Thoracic aorta (tissue), 2 donors: ENCODE results near the gene CDH26. TPM values are rescaled to one million over a fixed set of nuclear protein-coding genes. Genes with fewer than 3 reads are reported as not detected.

Experiments
- ATAC-seq: fragments of 150-250 bp; one replicate; pipeline ENCODE4 v1.8.0; 2017; ENCODE audit warnings: low read depth; ENCODE audit not compliant: insufficient number of reproducible peaks, low FRiP score
- DNase-seq: peaks from one replicate; pipeline ENCODE4 v3.0.0-alpha.2; 2020; ENCODE audit warnings: low spot score
- H3K27ac ChIP-seq, 2 donors: fragments of 200-600 bp; sonication (generic); 1 replicate in 1 of 2; 2 replicates in 1 of 2; pipeline ENCODE4 v1.5.1; 2016; ENCODE audit warnings: mild to moderate bottlenecking in 2 of 2, moderate library complexity in 2 of 2
- H3K27me3 ChIP-seq: fragments of 200-600 bp; sonication (generic); replicated peaks from 2 replicates; pipeline ENCODE4 v1.6.0; 2016; ENCODE audit warnings: mild to moderate bottlenecking; ENCODE audit not compliant: insufficient read depth
- H3K36me3 ChIP-seq: fragments of 200-600 bp; sonication (generic); one replicate; pipeline ENCODE4 v1.5.1; 2016
- H3K4me1 ChIP-seq, 2 donors: fragments of 200-600 bp; sonication (generic); 1 replicate in 1 of 2; 2 replicates in 1 of 2; pipeline versions ENCODE4 v1.5.1 to v1.6.0; 2016; ENCODE audit warnings: low read depth in 2 of 2, mild to moderate bottlenecking in 1 of 2; ENCODE audit not compliant: control insufficient read depth in 1 of 2
- H3K4me3 ChIP-seq: fragments of 200-600 bp; sonication (generic); 2 replicates; pipeline ENCODE4 v1.5.1; 2016; ENCODE audit warnings: mild to moderate bottlenecking
- H3K9me3 ChIP-seq: fragments of 200-600 bp; sonication (generic); 2 replicates; pipeline ENCODE4 v1.5.1; 2016
- total RNA-seq, 2 donors: library from RNA; depleted of rRNA; stranded (reverse); fragments of >200 nt; gene quantifications; one replicate each; pipeline versions ENCODE4 v1.1.0 to v1.2.3, GENCODE V29; 2016
- TF ChIP-seq, protein P1 (sequence below): fragments of 200-600 bp; sonication (generic); IDR thresholded peaks from one replicate; pipeline ENCODE4 v1.5.1; 2019; ENCODE audit warnings: antibody characterized with exemption

CDH26 gene
- total RNA-seq, 2 donors from 2014 or later: 2.3 to 2.5 TPM

DNA sequence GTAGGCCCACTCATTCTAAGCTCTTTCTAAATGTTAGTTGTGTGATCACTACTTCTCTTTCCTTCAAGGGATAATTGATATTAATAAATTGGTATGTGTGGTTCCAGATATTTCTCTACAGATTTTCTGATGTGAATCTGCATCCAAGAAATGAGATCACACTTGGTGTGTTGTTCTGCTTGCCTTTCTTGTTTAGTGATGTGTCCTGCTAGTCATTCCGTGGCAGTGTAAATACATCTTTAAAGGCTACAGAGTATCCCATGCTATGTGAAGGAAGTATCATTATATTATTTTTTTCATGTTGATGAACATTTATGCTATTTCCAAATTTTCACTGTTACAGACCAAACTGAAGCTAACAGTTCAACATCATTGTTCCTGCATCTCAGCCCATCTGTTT, 13.2 kb downstream of the CDH26 start:
- no peak for ATAC-seq
- TF ChIP-seq, protein P1, sequence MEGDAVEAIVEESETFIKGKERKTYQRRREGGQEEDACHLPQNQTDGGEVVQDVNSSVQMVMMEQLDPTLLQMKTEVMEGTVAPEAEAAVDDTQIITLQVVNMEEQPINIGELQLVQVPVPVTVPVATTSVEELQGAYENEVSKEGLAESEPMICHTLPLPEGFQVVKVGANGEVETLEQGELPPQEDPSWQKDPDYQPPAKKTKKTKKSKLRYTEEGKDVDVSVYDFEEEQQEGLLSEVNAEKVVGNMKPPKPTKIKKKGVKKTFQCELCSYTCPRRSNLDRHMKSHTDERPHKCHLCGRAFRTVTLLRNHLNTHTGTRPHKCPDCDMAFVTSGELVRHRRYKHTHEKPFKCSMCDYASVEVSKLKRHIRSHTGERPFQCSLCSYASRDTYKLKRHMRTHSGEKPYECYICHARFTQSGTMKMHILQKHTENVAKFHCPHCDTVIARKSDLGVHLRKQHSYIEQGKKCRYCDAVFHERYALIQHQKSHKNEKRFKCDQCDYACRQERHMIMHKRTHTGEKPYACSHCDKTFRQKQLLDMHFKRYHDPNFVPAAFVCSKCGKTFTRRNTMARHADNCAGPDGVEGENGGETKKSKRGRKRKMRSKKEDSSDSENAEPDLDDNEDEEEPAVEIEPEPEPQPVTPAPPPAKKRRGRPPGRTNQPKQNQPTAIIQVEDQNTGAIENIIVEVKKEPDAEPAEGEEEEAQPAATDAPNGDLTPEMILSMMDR: no peak
- Histone ChIP-seq H3K27me3 (no peaks in the 10 kb centered on the region), H3K36me3 (no peaks in the 10 kb centered on the region), H3K9me3 (no peaks in the 10 kb centered on the region), H3K4me3 (no peak overlapping the region), H3K27ac (no peak overlapping the region), H3K4me1 (no peaks in the 10 kb centered on the region)
- DNase-seq: no peak

DNA sequence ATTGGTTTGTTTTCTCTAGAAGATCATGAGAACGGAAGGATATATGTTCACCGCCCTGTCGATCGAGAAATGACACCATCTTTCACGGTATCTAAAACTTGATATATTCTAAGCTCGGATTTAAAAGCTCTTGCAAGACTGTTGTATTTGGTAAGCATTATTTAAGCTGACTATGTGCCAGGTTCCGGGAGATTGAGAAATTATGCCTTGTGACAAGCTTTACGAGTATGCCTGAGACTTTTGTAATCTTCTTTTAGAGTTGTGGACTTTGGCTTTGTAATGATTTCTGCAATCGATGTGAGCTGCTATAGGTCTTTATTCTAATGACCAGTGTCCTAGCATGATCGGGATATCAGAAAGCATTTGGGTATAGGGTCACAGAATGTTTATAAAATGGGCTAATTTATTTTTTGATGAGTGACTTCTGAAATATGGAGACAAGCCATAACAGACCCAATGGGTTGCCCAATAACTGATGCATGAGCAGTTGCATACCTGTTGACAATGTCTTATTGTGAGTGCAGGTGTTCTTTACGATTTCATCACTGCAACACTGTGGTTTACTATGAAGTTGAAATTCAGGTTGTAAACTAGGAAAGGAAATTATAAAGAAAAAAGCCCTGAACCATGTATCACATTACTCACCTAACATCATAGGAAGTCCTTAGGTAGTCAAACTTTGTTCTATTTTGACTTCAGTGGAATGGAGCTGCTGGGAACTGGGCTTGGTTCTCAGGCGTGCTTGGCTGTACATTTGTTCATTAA, 14.0 kb downstream of the CDH26 start:
- no peak for DNase-seq
- ATAC-seq: no peak
- TF ChIP-seq, protein P1: no peak

DNA sequence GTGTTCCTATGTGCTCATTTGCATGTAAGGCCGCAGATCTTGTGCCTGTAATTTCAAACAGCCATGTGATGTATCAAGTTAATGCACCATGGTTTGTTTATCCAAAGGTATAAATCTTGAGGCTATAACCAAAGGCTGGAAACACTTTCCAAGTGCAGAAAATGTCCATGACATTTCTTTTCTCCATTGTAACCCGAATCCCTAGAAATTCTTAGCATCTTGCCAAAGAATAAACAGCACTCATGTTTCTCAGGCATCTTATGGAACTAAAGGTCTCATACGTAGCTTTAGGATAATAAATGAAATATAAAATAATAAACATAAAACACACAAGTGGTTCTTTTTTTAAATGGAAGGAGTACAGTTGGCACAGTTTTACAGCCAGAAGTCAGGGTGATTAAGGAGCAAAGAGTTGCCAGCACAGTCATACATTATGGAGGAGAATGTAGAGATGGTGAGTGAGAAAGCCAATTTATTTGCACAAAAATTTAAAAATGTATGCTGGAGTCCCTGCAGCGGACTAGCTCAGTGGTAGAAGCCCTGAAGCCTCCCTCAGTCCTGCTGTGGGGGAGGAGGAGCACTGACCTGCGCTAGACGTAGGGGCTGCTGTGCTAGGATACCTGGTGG, 18.0 kb downstream of the CDH26 start:
- H3K9me3 ChIP-seq: no peaks in the 10 kb centered on the region
- DNase-seq (no peak), ATAC-seq (no peak)
- no peak overlapping the region for H3K27ac ChIP-seq
- H3K4me1 ChIP-seq: no peaks in the 10 kb centered on the region
- H3K36me3 ChIP-seq: no peaks in the 10 kb centered on the region
- H3K27me3 ChIP-seq: no peaks in the 10 kb centered on the region
- TF ChIP-seq, protein P1: no peak
- H3K4me3 ChIP-seq: no peak overlapping the region

More for the DNA sequence above, 14.0 kb downstream of the CDH26 start:
- H3K4me3 ChIP-seq: no peak overlapping the region
- H3K36me3 ChIP-seq: no peaks in the 10 kb centered on the region
- no peaks in the 10 kb centered on the region for H3K27me3 ChIP-seq
- H3K9me3 ChIP-seq: no peaks in the 10 kb centered on the region
- H3K4me1 ChIP-seq: no peaks in the 10 kb centered on the region
- H3K27ac ChIP-seq: no peak overlapping the region

DNA sequence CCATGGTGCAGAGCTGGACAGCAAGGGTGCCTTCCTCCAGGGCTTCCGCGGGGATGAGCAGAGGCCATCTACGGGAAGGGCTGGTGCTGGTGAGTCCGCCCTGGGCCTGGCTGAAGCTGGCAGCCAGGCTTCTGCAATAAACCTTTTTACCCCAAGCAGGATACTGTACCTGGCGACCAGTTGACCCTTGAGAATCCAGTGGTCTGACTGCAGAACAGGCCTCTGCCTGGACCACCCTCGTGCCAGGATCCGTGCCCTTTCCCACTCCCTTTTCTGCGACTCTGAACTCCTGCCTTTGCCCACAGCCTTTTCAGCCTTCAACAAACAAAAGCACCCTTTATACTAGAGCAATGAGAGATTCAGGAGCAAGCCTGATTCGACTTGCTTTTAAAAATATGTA, 18.9 kb downstream of the CDH26 start:
- ATAC-seq (no peak), DNase-seq (no peak)
- Histone ChIP-seq H3K4me1 (no peaks in the 10 kb centered on the region), H3K9me3 (no peaks in the 10 kb centered on the region), H3K27ac (no peak overlapping the region), H3K4me3 (no peak overlapping the region), H3K27me3 (no peaks in the 10 kb centered on the region), H3K36me3 (no peaks in the 10 kb centered on the region)
- TF ChIP-seq, protein P1: no peak

DNA sequence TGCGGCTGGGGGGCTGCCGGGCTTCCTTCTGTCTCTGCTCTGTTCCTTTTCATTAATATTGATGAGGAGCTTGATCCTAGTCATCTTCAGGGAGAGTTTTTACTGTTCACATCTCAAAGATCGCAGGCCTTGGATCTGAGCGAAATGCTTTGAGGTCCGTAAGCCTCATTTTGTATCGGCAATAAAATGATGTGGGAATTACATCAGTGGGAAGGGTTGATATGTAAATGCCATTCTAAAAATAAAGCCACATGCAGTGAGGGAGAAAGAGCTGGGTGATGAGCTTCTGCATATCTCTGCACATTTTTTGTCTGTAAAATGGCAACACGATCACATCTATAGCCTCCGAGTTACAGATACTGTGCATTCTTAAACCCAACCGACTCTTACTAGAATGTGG, 24.9 kb downstream of the CDH26 start:
- no peak for DNase-seq
- Histone ChIP-seq H3K4me3 (no peak overlapping the region), H3K36me3 (no peaks in the 10 kb centered on the region), H3K4me1 (peaks cover 0 to under 1% of the 10 kb centered on the region in 2 donors), H3K9me3 (no peaks in the 10 kb centered on the region), H3K27ac (no peak overlapping the region), H3K27me3 (no peaks in the 10 kb centered on the region)
- no peak for ATAC-seq
- TF ChIP-seq, protein P1: no peak
